ENCODE results near the gene MT3. TPM values are rescaled to one million over a fixed set of nuclear protein-coding genes. Genes with fewer than 3 reads are reported as not detected.

The MT3 gene
- total and polyA plus RNA-seq, 2 of the 13 experiments (the other 11 are each of a cell fraction or from before 2014, with no cell fraction given): not detected

DNA sequence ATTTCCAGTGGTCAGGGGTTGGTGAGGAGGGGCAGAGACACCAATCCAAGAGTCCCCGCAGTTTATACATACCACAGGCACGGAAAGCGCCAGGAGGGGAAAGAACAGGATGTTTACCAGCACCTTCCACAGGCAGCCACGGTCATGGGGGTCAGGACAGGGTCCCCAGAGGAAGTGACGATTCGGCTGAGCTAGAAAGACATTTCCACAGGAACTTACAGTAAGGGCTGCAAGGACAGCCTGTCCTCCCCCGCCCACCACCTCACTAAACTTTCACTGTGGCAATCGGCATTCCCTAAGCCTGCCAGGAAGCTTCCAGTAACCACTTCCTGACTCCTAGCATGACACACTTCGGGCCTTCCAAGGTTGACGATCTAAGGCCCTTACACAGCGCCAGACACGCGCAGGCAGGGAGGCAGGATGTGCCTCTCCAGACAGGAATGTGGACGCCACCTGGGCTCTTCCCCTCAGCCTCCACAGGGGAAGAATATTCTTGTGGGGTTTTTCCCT lies 17.8 kb downstream of the MT3 start (continued):
- TF ChIP-seq, protein P1, sequence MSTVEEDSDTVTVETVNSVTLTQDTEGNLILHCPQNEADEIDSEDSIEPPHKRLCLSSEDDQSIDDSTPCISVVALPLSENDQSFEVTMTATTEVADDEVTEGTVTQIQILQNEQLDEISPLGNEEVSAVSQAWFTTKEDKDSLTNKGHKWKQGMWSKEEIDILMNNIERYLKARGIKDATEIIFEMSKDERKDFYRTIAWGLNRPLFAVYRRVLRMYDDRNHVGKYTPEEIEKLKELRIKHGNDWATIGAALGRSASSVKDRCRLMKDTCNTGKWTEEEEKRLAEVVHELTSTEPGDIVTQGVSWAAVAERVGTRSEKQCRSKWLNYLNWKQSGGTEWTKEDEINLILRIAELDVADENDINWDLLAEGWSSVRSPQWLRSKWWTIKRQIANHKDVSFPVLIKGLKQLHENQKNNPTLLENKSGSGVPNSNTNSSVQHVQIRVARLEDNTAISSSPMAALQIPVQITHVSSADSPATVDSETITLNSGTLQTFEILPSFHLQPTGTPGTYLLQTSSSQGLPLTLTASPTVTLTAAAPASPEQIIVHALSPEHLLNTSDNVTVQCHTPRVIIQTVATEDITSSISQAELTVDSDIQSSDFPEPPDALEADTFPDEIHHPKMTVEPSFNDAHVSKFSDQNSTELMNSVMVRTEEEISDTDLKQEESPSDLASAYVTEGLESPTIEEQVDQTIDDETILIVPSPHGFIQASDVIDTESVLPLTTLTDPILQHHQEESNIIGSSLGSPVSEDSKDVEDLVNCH (CRISPR knock-in tag; IDR thresholded peaks at IDR 0.05): no peak; the same call in 1 of the 2 replicates
- TF ChIP-seq, protein P2, sequence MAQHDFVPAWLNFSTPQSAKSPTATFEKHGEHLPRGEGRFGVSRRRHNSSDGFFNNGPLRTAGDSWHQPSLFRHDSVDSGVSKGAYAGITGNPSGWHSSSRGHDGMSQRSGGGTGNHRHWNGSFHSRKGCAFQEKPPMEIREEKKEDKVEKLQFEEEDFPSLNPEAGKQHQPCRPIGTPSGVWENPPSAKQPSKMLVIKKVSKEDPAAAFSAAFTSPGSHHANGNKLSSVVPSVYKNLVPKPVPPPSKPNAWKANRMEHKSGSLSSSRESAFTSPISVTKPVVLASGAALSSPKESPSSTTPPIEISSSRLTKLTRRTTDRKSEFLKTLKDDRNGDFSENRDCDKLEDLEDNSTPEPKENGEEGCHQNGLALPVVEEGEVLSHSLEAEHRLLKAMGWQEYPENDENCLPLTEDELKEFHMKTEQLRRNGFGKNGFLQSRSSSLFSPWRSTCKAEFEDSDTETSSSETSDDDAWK (CRISPR knock-in tag; IDR thresholded peaks at IDR 0.05): no peak
- TF ChIP-seq GTF3A (CRISPR knock-in tag; conservative IDR thresholded peaks at IDR 0.05): no peak
- TF ChIP-seq ZNF83 (CRISPR knock-in tag; IDR thresholded peaks at IDR 0.05; ENCODE audit: borderline replicate concordance): no peak
- TF ChIP-seq, protein P3, sequence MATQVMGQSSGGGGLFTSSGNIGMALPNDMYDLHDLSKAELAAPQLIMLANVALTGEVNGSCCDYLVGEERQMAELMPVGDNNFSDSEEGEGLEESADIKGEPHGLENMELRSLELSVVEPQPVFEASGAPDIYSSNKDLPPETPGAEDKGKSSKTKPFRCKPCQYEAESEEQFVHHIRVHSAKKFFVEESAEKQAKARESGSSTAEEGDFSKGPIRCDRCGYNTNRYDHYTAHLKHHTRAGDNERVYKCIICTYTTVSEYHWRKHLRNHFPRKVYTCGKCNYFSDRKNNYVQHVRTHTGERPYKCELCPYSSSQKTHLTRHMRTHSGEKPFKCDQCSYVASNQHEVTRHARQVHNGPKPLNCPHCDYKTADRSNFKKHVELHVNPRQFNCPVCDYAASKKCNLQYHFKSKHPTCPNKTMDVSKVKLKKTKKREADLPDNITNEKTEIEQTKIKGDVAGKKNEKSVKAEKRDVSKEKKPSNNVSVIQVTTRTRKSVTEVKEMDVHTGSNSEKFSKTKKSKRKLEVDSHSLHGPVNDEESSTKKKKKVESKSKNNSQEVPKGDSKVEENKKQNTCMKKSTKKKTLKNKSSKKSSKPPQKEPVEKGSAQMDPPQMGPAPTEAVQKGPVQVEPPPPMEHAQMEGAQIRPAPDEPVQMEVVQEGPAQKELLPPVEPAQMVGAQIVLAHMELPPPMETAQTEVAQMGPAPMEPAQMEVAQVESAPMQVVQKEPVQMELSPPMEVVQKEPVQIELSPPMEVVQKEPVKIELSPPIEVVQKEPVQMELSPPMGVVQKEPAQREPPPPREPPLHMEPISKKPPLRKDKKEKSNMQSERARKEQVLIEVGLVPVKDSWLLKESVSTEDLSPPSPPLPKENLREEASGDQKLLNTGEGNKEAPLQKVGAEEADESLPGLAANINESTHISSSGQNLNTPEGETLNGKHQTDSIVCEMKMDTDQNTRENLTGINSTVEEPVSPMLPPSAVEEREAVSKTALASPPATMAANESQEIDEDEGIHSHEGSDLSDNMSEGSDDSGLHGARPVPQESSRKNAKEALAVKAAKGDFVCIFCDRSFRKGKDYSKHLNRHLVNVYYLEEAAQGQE (IDR thresholded peaks at IDR 0.05; ENCODE audit: borderline replicate concordance in 1 of 2, low read depth in 1 of 2, low read length in 2 of 2): no peak; a peak in 1 of 4 replicates
- TF ChIP-seq, protein P4, sequence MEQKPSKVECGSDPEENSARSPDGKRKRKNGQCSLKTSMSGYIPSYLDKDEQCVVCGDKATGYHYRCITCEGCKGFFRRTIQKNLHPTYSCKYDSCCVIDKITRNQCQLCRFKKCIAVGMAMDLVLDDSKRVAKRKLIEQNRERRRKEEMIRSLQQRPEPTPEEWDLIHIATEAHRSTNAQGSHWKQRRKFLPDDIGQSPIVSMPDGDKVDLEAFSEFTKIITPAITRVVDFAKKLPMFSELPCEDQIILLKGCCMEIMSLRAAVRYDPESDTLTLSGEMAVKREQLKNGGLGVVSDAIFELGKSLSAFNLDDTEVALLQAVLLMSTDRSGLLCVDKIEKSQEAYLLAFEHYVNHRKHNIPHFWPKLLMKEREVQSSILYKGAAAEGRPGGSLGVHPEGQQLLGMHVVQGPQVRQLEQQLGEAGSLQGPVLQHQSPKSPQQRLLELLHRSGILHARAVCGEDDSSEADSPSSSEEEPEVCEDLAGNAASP (CRISPR knock-in tag; IDR thresholded peaks at IDR 0.05; ENCODE audit: borderline replicate concordance): peak; percentile 77; the same call in 1 of the 2 replicates
- TF ChIP-seq, protein P5, sequence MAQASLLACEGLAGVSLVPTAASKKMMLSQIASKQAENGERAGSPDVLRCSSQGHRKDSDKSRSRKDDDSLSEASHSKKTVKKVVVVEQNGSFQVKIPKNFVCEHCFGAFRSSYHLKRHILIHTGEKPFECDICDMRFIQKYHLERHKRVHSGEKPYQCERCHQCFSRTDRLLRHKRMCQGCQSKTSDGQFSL (CRISPR knock-in tag; IDR thresholded peaks at IDR 0.05): no peak
- peak; percentile 73; the same call in 1 of the 2 replicates for TF ChIP-seq ZNF446 (CRISPR knock-in tag; IDR thresholded peaks at IDR 0.05)
- TF ChIP-seq ZNF672 (CRISPR knock-in tag; IDR thresholded peaks at IDR 0.05): no peak
- peak; percentile 62; the same call in 1 of the 2 replicates for TF ChIP-seq ZBTB21 (CRISPR knock-in tag; IDR thresholded peaks at IDR 0.05)
- no peak for TF ChIP-seq TBL1XR1 (IDR thresholded peaks at IDR 0.05; ENCODE audit: borderline replicate concordance, low read length, partially characterized antibody)
- TF ChIP-seq, protein P6, sequence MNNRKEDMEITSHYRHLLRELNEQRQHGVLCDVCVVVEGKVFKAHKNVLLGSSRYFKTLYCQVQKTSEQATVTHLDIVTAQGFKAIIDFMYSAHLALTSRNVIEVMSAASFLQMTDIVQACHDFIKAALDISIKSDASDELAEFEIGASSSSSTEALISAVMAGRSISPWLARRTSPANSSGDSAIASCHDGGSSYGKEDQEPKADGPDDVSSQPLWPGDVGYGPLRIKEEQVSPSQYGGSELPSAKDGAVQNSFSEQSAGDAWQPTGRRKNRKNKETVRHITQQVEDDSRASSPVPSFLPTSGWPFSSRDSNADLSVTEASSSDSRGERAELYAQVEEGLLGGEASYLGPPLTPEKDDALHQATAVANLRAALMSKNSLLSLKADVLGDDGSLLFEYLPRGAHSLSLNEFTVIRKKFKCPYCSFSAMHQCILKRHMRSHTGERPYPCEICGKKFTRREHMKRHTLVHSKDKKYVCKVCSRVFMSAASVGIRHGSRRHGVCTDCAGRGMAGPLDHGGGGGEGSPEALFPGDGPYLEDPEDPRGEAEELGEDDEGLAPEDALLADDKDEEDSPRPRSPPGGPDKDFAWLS (CRISPR knock-in tag; IDR thresholded peaks at IDR 0.05; ENCODE audit: borderline replicate concordance): no peak
- peak; percentile 94 for TF ChIP-seq MED1 (CRISPR knock-in tag; IDR thresholded peaks at IDR 0.05)
- TF ChIP-seq SMC3 (IDR thresholded peaks at IDR 0.05; ENCODE audit: low read length): peak; percentile 0; the same call in 1 of the 2 replicates
- no peak for TF ChIP-seq SIX4 (CRISPR knock-in tag; IDR thresholded peaks at IDR 0.05)
- peak; percentile 82 for TF ChIP-seq ZNF264 (CRISPR knock-in tag; IDR thresholded peaks at IDR 0.05)
- TF ChIP-seq TCF7 (IDR thresholded peaks at IDR 0.05; ENCODE audit: low read depth): peak; percentile 28; the same call in 1 of the 2 replicates
- peak; percentile 94 for TF ChIP-seq RXRA (CRISPR knock-in tag; IDR thresholded peaks at IDR 0.05)
- TF ChIP-seq BCL6 (CRISPR knock-in tag; IDR thresholded peaks at IDR 0.05): 0 out of 2 replicates have a peak, but pooled peaks have one; percentile 65

All from HepG2 (cell line).